ENCODE results near the gene MCOLN3.

DNA sequence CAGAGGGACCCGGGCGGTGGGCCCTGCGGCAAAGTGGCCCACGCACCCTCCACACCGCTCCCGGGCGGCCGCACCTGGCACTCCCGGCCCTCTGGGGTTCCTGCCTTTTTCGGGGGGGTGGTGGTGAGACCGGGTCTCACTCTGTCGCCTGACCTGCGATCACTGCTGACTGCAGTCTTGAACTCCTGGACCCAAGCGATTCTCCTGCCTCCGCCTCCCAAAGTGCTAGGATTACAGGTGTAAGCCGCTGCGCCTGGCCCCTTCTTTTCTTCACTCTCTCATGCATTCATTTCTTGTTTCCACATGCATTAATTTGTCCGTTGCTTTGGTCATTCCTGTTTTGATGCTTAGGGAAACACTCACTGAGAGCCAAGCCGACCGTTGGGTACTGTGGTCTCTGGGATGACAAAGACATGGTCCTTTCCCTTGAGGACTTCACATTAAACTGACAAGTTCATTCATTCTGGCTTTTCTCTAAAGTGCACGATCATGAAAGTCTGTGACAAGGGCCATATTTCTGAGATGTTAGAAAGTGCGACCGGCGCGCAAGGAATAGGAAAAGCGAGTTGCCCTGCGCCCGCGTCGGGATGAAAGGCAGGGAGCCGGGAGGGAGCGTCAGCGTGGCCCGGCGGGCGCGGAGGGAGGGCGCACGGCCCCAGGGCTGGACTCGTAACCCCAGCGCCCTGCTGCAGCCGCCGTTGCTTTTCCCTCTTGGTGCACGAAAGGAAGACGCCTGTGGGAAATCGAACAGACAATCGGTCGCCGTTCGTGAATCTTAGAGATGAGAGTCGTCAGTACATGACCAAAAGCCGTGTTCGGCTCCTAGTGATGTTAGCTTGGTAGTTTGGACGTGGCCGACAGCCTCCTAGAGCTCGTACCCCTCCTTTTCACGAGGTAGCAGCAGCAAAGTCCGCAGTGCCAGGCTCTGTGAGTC, 50.4 kb downstream of the MCOLN3 start:
- TF ChIP-seq, protein P1, sequence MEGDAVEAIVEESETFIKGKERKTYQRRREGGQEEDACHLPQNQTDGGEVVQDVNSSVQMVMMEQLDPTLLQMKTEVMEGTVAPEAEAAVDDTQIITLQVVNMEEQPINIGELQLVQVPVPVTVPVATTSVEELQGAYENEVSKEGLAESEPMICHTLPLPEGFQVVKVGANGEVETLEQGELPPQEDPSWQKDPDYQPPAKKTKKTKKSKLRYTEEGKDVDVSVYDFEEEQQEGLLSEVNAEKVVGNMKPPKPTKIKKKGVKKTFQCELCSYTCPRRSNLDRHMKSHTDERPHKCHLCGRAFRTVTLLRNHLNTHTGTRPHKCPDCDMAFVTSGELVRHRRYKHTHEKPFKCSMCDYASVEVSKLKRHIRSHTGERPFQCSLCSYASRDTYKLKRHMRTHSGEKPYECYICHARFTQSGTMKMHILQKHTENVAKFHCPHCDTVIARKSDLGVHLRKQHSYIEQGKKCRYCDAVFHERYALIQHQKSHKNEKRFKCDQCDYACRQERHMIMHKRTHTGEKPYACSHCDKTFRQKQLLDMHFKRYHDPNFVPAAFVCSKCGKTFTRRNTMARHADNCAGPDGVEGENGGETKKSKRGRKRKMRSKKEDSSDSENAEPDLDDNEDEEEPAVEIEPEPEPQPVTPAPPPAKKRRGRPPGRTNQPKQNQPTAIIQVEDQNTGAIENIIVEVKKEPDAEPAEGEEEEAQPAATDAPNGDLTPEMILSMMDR (IDR thresholded peaks at IDR 0.05): no peak
- TF ChIP-seq POLR2A (IDR thresholded peaks at IDR 0.05): no peak
